Mucosa of gallbladder (tissue), 1 donor: ENCODE measurements around the gene DCAF15. TPM values are rescaled to one million over a fixed set of nuclear protein-coding genes. Genes with fewer than 3 reads are reported as not detected.

Experiments used
- total RNA-seq: library from RNA; stranded (reverse); gene quantifications from one replicate; pipeline ENCODE4 v1.2.1, GENCODE V29; 2021
- donor health status: DM: no; HTN: no; CAD: no.

Gene DCAF15
- total RNA-seq, 1 donor from 2014 or later, result 33.7 TPM

Other genes with a start within 250 kb of the DCAF15 start
- 59.4 TPM for gene MRI1, start 188.0 kb upstream of the DCAF15 start, total RNA-seq
- gene C19orf53, start 178.1 kb upstream of the DCAF15 start, total RNA-seq, result 91.3 TPM
- 11.2 TPM for gene ZSWIM4, start 157.1 kb upstream of the DCAF15 start, total RNA-seq
- gene NANOS3, start 75.4 kb upstream of the DCAF15 start, total RNA-seq, result 0.75 TPM
- gene BRME1, start 46.4 kb upstream of the DCAF15 start, total RNA-seq, result 2.6 TPM
- 57.1 TPM for gene CC2D1A, start 46.3 kb upstream of the DCAF15 start, total RNA-seq
- 3.2 TPM for gene PODNL1, start 14.1 kb upstream of the DCAF15 start, total RNA-seq
- gene RFX1, start 53.8 kb downstream of the DCAF15 start, total RNA-seq, result 25.0 TPM
- gene RLN3, start 75.6 kb downstream of the DCAF15 start, total RNA-seq, result not detected
- 5.6 TPM for gene IL27RA, start 79.3 kb downstream of the DCAF15 start, total RNA-seq
- 42.8 TPM for gene PALM3, start 109.6 kb downstream of the DCAF15 start, total RNA-seq
- gene MISP3, start 120.3 kb downstream of the DCAF15 start, total RNA-seq, result 21.6 TPM
- not detected for gene C19orf67, start 133.3 kb downstream of the DCAF15 start, total RNA-seq
- 56.5 TPM for gene SAMD1, start 138.2 kb downstream of the DCAF15 start, total RNA-seq
- 98.7 TPM for gene PRKACA, start 165.3 kb downstream of the DCAF15 start, total RNA-seq
- gene ASF1B, start 184.1 kb downstream of the DCAF15 start, total RNA-seq, result 1.7 TPM